ENCODE data around the gene TRIM8.
"Not testable (repeated sequence)": the region's sequence is repeated elsewhere in the genome, so short reads cannot be mapped to it uniquely, and the experiment has no call there.

Gene TRIM8

DNA sequence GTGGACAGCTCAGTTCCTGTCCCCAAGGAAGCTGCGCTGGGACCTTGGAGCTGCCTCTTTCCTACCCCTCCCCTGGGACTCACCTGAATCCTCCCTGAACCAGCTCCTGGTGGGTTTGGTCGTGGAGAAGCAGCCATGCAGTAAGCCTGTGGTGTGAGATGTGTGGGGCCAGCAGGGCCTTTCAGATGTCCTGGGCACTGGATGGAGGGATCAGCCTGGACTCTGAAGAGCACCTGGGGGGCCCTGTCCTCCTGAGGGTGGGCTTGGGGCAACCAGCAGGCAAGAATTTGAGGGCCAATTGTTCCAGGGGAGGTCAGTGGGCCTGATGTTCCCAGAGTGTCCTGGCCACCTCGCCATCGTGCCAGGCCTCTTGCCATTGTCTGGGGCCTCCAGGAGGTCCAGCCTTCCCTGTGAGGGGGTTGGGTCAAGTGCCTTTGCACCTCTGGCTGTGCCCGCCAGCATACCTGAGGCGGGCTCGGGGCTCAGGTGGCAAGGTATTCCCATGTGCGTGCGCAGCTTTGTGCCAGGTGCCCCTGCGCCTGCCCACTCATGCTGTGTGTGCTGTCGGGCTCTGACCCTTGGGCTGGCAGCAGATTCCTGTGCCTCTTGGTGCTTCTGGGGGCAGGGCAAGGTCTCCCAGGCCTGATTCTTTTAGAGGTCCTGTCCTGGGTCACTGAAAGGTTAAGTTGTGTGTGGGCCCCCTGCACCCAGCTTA lies 7.3 kb downstream of the TRIM8 start:
- DNase-seq: no peak

DNA sequence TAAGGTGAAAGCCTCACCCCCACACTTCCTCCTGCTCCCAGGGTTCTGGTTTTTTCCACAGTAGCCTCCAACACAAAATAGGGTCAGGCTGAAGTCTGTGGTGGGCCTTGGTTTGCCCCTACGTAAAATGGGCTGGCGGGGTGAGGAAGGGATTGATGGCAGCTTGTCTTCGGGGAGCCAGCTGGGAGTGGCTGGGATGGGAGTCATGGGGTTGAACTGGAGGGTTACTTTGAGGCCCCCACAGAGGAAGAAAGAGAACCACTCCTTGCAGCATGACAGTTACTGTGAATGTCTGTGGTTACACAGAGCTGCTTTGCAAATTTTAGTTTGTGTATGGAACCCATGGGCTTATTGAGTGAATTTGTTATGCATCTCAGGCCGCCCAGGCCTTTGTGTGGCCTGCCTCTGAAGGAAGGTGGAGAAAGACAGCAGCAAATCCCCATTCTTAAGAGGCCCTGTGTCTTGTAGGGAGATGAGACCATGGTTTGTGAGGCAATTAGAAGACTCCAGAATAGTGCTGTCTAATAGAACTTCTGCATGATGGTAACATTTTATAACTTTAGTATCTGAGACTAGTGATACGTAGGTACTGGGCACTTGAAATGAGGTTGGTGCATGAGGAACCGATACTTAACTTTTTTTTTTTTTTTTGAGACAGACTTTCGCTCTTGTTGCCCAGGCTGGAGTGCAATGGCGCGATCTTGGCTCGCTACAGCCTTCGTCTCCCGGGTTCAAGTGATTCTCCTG lies 8.1 kb downstream of the TRIM8 start:
- no peak for DNase-seq

DNA sequence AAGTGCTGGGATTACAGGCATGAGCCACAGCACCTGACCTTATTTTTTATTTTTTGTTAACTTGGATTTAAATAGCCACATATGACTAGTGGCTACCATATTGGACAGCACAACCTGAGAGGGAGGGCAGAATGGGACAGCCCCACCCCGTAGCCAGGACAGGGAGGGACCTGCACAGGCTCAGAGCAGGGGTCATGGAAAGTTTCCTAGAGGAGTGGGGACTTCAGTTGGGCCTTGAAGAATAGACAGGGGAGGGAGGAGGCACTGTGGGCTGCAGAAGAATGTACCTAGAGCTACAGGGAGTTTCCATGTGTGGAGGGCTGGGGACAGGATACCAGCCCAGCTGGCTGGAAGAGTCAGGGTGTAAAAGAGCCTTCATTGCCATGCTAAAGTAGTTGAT lies 8.8 kb downstream of the TRIM8 start:
- no peak for DNase-seq

DNA sequence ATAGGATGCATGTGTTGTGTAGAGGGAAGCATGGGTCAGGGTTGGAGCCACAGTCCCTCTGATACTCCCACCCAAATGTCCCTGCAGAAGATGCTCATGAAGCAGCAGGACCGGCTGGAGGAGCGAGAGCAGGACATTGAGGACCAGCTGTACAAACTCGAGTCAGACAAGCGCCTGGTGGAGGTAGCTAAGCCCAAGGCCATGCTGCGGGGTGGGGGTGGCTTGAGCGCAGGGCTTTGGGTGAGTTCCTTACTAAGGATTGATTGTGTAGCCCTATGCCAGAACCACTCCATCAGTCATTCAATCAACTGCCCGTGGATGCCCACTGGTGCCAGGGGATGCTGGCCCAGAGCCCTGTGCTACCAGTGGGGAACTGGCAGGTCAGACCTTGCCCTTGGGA lies 10.3 kb downstream of the TRIM8 start:
- no peak for DNase-seq

DNA sequence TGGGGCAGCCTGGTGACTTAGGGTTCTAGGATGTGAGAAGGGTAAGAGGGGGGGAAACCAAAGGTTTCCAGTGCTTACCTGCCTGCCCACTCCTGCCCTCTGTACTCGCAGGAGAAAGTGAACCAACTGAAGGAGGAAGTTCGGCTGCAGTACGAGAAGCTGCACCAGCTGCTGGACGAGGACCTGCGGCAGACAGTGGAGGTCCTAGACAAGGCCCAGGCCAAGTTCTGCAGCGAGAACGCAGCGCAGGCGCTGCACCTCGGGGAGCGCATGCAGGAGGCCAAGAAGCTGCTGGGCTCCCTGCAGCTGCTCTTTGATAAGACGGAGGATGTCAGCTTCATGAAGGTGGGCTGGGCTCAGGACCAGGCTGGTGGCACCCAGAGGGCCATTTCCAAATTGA lies 10.7 kb downstream of the TRIM8 start:
- DNase-seq: no peak

DNA sequence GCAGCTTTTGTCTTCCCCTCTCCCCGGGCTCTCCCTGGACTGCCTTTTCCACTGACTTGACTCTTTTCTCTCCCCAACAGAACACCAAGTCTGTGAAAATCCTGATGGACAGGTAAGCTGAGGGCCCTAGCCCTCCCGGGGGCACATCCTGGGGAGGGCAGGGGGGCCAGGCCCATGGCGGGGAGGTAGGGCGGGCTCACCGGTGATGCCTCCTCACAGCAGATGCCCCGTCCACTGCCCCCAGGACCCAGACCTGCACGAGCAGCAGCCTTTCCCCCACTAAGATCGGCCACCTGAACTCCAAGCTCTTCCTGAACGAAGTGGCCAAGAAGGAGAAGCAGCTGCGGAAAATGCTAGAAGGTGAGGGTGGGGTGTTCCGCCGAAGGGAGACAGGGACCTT lies 11.7 kb downstream of the TRIM8 start:
- no peak for DNase-seq

DNA sequence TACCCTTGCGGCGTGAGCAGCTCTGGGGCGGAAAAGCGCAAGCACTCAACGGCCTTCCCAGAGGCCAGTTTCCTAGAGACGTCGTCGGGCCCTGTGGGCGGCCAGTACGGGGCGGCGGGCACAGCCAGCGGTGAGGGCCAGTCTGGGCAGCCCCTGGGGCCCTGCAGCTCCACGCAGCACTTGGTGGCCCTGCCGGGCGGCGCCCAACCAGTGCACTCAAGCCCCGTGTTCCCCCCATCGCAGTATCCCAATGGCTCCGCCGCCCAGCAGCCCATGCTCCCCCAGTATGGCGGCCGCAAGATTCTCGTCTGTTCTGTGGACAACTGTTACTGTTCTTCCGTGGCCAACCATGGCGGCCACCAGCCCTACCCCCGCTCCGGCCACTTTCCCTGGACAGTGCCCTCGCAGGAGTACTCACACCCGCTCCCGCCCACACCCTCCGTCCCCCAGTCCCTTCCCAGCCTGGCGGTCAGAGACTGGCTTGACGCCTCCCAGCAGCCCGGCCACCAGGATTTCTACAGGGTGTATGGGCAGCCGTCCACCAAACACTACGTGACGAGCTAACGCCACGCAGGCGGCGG lies 12.6 kb downstream of the TRIM8 start:
- DNase-seq: no peak

DNA sequence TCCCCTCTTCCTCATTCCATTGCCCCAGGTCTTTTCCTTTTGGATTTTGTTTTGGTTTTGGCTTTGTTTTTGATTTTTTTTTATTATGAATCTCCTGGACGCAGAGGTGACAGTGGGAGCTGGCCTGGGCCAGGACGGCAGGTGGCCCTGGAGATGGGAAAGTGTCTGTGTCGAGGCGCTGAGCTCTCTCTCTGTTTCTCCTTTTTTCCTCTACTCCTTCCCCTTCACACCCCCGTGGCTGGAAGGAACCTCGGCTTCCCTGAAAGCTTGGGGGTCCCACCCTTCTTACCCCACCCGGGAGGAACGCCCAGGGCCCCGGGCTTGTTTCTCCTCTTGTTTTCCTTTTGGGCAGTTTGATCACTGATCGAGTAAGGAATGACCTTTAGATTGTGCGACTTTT lies 13.2 kb downstream of the TRIM8 start:
- DNase-seq: no peak

DNA sequence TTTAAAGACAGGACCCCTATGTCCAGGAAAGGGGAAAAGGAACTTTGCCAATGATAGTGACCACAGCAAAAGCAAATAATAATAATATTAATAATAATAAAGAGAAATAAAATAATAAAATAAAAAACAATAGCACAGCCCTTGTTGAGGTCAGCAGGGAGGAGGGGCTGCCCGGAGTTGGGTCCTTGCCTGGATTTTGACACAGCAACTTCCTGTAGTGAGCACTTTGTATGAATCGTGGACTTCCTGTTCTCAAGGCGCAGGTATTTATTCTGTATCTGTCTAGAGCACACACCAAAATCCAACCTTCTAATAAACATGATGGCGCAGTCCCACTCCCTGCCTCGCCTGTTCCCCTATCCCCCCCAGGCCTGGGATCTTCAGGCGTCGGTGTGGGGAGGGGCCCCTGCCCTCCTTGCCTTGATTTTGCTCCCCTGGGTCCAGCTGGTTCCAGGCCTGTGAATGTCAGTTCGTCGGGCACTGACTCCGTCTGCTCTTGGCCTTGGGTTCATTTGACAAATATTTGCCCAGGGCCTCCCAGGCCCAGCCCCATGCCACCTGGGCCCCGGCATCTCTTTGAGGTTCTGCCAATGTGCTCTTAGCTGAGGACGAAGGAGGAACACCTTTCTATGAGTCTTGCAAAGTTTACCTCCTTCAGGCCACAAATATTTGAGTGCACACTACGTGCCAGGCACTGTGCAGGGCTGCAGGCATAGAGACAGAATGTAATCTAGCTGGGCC lies 13.9 kb downstream of the TRIM8 start:
- no peak for DNase-seq

DNA sequence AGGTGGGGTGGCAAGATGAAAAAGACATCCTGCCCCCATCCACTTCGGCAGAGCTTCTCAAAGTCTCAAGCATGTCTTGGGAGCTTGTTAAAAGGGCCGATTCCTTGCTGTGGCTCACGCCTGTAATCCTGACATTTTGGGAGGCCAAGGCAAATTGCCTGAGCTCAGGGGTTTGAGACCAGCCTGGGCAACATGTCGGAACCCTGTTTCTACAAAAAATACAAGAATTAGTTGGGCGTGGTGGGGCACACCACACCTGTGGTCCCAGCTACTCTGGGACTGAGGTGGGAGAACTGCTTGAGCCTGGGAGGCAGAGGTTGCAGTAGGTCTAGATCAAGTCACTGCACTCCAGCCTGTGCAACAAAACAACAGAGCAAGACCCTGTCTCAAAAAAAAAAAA lies 14.5 kb downstream of the TRIM8 start:
- no peak for DNase-seq

DNA sequence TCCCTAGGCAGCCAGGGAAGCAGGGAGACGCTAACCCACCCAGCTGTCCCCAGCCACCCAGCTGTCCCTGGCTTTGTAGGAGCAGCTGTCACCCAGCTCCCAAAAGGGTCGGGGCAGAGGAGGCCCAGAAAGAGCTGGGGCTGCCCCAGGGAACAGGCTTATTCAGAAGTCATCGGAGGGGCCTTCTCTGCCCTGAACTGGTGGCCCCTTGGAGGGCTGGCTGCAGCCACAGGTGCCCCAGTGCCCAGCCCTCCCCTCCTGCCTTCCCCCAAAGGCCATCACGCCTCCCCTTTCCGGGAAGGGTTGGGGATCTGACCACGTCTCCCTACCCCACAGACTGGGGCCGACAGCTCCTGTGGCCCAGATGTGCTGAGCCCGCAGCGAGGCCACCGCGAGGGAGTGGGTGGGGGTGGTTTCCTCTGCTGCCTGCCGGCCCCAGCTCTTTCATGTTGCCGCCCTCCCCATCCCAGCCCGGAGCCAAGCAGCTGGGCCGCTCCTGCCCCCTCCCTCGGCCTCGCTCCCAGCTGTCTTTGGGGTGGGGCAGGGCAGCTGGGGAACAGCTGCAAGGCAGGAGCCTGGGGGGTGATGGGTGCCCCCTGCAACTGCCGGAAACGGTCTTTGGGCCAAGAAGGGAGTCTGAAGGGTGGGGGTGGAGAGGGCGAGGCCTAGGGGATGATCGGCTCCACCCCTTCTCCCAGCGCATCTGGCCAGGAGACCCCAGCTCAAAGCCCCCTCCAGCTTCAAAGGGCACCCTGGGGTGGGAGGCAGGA lies 16.8 kb downstream of the TRIM8 start:
- peak; percentile 66 for DNase-seq

DNA sequence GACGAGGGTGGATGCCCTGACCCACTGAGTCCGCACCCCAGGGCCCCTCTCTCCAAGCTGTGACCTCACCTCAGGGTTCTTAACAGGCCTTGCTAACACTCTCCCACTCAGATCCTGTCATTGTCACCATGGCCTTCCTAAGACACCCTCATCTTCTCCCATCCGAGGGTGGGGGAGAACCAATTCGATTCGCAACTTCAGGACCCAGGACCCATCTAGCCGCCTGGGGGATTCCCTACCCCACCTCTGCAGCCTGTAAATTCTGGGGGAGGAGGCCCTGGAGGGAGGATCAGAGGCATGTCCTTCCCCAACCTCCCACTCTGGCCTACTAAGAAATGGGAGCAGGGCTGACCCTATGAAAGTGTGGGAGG lies 17.4 kb downstream of the TRIM8 start:
- DNase-seq: no peak

DNA sequence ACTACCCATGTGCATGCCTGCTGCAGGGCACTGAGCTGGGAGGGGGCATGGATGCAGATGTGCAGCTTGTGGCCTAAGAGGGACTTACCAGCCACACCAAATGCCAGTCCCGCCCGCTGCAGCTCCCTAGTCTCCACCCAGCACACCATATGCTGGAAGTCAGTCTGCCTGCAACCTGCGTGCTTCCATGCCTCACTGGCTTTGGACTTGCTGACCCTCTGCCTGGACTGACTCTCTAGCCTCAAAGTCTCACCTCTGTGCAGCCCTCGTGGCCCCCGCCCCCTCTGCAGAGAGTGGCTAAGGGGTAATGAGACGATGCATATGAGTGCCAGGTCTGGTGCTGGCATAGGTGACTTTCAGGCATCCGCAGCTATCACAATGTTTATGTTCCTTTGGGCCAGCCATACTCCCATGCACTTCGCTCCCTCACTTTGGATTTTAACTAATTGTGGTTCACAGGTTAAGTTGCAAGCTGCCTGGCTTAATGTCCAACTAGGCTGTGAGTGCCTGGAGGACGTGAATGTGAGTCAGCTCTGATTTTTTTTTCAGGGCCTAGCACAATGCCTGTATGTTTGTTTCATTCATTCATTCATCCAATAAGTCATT lies 21.7 kb downstream of the TRIM8 start:
- DNase-seq: no peak

DNA sequence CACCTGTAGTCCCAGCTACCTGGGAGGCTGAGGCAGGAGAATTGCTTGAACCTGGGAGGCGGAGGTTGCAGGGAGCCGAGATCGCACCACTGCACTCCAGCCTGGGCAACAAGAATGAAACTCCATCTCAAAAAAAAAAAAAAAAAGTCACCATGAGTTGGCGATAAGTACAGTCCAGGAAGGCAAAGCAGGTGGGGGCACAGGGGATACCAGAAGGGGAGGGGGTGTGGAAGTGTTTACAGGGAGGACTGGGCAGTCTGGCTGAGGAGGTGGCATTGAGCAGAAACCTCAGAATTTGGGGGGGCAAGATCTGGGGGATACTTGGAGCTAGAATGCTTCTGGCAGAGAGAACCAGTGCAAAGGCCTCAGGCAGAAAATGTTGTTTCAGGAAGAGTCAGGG lies 23.1 kb downstream of the TRIM8 start:
- DNase-seq: not testable (repeated sequence)

DNA sequence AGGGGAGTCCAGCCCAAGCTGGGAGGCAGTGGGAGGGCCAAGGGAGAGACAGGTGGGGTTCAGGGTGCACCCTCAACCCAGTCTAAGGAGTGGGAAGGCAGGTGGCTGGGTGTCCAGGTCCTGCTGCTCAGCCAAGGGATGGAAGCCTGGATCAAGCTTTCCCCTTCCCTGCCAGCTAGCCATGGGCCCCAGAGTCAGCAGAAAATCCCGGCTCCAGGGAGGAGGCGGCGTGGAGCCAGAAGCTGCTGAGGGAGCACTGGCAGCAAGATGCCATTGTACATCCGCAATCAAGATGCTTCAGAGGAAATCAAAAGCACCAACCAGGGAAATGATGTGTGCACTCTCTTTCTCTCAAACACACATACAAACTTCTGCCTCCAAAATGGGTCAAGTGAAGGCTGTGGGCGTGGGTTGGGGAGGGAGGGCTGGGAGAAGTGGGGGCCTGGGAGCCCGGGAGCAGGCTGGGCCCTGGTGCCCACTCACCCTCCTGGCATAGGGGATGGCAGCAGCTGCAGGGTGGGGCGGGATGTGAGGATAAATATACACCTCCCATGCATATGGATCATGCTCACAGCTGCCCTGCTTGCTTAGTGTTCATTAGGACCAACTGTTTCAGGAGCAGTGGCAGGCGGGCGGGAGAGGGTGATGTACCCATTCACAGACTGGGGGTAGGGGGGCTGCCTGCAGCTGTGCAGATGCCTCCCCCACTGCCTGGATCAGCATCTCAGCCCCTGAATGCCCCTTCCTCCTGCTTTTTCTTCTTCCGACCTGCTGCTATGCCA lies 24.2 kb downstream of the TRIM8 start:
- DNase-seq: no peak

DNA sequence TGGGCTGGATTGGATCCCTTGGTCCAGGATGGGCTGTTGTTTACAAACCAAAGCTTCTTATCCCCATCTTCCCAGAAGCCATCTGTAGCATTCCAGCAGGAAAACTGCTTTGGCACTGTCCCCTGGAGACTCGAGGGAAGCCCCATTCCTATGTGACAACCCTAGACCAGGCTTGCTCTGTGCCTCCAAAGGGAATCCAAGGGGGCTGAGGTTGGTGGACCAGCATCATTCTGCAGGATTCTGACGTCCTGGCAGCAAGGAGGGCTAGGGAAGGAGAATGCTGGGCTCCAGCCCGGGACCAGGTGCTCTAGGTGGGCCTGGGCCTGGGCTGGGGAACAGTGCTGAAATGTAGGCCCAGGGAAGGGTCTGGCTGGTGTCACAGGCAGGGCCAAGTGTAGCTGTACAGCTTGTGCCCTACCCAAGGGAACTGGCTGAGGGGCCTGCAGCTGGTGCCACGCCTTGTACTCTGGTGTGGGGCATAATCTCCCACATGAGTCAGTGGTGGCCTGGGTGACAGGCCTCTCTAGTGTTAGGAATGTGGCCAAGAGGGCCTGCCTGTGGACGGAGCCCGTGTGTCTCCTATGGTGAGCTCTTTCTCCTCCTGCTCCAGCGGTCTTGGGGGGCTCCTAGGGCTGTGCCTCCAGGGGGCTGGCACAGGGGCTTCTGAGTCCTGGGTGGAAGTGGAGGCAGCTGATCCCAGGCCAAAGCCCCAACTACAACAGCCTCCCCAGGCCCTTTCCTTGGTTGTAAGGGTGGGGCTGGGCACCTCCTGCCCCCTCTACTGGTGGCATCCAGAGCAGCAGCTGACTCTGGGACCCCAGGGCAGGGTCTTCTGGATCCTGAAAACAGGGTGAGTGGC lies 25.2 kb downstream of the TRIM8 start:
- DNase-seq: no peak

DNA sequence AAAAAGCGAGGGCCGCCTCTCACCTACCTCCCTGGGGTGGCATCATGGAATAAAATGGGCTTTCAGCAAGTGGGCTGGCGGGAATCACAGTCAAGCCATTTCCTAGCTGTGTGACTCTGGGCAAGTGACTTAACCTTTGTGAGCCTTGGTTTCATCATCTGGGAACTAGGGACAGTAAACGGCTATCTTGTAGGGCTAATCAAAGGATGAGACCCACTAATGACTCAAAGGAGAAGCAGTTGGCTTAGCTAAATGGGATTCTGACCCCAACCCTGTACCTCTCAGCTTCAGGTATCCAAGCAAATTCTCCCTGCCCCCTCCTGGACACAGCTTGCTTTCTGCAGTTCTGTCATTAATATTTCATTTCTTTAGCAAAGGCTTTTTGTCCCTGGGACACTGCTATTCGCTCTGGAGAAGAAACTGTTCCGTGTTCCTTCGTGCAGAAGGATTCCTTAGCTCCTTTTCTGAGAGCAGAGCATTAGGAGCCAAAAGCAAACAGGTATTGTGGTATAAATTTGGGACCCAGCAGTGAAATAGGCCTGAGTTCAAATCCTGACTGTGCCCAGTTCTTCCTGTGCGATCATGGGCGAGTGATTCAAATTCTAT lies 25.9 kb downstream of the TRIM8 start:
- DNase-seq: no peak

DNA sequence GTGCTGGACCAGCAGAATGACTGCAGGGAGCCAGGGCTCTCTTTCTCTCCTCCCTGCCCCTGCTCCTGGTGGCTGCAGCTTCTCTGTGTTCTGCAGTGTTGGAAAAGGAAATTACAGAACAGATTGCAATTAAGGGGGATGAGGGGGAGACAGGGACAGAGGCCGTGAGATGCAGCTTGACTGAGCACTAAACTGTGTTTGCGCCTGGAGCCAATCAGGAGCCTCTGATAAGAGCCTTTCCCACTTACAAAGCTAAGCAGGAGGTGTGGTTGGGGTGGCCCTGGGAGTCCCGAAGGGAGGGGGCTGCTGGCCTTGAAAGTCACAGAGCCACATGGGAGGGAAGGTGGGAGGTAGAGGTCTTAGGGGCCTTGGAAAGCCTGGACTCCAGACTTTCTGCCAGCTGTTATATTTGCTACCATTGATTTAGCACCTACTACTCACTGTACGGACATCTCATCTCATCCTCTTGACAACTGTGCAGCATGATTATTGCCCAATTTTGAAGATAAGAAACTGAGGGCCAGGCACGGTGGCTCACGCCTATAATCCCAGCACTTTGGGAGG lies 26.7 kb downstream of the TRIM8 start:
- DNase-seq: no peak

DNA sequence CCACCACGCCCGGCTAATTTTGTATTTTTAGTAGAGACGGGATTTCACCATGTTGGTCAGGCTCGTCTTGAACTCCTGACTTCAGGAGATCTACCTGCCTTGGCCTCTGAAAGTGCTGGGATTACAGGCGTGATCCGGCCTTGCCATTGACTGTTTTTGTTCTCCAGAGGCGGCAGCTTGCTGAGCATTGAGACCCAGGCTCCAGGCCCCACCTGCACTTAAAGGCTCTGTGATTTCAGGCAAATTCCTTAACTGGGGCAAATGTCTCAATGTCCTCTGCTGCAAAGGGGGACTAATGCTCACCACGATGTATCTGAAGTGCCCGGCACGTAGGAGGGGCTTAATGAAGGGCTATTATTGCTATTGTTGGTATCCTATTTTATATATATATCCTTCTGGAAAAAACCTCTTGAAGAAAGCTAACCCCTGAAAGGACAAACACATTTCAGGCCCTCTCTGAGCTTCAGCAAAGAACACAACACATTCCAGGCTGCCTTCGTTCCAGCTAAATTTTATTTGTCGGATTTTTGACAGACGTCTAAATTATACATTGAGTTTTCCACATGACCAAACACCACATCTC lies 29.0 kb downstream of the TRIM8 start:
- no peak for DNase-seq

All from NCI-H146 (cell line).